Measurements from ENCODE around the gene SLC25A19.

The SLC25A19 gene

DNA sequence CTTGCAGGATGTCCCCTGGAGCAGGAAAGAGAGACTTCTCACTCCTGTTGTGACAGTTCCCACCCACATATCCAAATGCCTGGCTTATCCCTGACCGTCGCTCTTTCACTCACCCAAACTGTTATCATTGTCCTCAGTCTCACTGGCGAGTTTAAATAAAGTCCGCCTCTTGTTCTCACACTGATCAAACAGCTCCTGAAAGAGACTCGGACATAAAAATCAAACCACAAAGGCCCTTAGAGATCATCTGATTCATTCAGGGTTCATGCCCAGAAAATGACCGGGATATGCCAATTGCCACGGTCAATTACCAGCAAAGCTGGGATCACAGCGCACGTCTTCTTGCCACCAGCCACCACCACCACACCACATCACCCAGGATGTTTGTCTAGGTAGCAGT is 47.7 kb downstream of the SLC25A19 start:
- no peak for DNase-seq (ENCODE audit: low read depth)

DNA sequence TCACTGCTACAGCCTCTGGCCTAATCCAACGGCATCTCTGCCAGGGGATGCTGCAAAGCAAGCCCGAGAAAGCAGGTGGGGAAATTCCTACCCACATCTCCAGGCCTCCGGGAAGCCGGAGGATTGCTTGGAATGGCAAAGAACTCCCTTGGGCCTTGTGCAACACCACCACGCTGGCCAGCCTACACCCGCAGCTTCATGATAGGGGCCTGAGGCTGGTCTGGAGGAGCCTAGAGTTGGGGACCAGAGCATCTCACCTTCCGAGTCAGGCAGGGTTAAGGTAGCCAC is 48.1 kb downstream of the SLC25A19 start:
- DNase-seq (ENCODE audit: low read depth), result no peak

DNA sequence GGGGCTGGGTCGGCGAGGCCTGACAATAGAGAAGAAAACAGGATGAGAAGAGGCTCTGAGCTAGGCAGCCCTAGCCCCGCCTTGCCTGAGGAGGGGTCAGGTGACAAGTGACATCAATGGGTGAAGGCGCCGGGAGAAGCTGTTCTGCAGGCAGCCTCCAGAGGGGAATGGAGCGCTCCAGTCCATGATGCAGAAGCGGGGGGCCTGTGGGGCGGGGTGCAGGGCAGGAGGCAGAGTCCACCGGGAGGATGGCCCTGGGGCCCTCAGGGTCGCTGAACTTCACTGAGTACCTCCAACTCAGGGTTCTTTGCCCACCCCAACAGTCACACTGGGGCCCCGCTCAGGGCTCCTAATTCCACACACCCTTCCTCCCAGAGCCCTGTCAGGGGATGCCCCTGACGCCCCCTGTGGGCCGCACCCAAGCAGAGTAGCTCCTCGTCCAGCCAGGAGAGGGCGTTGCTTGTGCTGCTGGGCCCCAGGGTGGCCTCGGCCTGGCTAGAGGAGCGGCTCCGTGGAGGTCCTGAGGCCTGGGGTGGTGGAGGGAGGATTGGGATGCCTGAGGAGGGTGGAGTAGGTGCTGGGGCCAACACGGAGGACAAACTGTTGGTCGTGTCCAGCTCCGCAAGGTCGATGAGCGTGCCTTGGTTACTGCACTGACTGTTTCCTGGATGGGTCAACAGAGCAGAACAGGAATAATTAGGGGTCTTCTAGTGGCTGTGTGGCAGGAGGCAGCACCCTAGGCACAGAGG is 48.7 kb downstream of the SLC25A19 start:
- no peak for DNase-seq (ENCODE audit: low read depth)

DNA sequence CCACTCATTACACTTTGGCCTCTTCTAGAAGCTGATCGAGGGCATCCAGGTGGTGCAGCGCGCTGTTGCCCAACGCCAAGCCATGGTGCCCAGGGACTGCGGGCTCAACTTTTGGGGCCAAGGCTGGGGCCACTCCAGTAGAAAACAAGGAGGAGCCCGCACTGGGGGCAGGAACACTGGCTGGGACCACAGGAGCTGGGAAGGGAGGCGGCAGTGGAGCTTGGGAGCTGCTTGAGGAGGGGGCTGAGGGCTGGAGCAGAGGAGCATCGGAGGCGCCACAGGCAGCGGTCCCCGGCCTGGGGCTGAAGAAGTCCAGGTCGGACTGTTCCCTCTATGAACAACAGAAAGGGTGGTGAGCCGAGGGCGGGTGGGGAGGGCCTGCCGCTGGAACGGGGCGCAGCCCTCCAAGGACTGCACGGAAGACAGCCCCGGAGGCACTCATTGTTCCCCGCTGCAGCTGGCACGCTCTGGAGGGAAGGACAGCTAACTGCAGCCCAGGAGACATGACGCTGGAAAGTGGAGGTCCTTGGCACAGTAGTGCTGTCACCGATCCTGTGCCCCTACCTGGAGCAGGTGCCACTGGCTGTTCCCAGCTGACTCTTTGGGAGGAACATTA is 49.3 kb downstream of the SLC25A19 start:
- no peak for DNase-seq (ENCODE audit: low read depth)

DNA sequence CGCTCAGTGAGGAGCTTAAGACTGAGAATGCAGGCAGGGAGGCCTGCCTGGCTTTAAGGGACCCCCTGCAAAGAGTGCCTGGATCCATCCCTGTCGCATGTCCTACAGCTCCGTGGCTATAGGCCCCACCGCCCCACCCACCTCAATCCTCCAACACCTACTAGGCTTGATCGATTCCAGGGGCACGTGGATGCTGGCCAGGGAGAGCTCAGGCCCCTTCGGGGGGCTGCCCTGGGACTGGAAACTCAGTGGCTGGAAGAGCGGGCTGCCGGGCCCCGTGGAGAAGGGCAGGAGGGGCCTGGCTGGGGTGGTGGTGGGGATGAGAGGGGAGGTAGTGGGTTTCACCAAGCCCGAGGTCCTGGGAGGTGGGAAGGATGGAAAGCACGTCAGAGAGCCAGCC is 50.0 kb downstream of the SLC25A19 start:
- no peak for DNase-seq (ENCODE audit: low read depth)

DNA sequence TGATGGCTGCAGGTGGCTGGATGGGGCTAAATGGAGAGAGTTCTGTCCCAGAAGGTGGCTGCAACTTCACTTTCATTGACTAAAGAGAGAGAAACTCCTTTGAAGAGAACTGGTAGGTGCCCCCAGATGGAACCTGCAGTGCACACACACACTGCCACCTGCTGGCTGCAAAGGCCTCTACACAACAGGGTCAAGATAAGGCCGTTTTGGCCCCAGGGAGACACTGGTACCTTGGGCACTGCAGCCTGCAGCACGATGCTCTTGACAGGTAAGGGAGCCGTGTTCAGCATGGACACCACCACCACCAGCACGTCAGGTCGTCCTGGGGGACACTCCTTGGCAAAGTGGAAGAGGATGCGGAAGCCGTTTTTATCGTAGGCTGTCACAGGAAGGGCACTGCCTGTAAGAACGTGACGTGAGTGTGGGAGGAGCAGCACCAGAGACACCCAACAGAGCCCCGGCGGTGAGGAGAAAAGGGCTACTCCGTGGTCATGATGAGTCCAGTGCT is 50.5 kb downstream of the SLC25A19 start:
- peak; percentile 47 for DNase-seq (ENCODE audit: low read depth)

DNA sequence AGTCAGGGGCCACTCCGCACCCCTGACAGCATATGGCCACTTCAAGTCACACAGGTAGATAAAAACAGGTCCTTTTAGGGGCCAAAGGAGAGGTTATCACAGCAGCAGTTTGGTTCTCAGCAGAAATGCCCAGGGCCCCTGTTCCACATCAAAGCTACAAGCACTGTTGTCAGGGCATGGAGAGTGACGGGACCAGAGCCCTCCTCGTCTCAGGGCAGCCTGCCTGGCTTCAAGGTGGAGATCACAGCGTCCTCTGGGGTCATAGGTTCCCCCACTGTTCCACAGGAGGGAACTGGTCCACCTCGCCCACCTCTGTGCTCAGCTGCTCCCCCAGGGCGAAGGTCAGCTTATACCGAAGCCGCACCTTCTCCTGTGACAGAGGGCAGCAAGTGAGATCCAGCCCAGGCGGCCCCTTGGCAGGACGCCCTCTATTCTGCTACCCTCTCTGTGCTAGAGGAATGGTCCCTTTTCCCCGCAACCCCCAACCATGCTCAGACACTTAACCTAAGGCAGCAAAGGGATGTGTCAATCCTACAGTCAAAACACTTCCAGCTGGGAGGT is 51.1 kb downstream of the SLC25A19 start:
- DNase-seq (ENCODE audit: low read depth), result no peak

DNA sequence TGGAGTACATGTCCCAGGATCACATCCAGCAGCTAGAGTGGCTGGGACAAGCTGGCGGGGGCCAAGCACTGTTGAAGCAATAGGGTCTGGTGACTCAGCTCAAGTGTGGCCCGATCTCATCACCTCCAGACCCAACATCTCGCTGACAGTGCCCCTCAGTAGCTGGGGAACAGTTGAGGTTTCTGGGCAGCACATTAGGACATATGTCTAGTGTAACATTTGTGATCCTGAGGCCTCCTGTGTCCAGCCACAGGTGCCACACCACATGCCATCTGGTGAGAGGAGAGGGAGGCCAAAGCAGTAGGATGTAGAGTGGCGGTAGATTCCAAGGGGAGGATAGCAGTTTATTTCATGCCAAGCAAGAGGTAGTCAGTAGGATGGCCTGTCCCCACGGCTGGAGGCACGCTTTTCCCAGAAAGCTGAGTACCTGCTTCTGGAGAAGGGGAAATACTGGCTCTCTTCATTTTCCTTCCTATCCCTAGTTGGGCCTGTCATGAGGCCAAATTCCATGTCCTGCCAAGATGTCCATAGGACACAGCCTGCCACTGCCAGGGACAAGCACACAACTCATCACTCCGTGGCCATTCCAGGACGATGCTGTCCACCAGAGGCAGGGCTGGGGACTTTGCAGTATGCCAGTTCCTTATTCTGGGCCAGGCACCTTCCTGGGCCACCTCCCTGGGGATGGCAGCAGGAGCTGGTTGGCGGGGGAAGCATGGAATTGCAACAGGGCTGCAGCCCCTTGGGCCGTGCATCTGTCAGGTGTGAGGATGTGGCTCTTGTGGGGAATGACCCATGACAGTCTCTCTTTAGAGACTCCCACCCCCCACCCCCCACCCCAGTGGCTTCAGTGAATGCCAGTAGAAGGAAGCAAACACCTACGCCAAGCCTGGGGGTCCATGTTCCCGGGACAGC is 51.9 kb downstream of the SLC25A19 start:
- no peak for DNase-seq (ENCODE audit: low read depth)

DNA sequence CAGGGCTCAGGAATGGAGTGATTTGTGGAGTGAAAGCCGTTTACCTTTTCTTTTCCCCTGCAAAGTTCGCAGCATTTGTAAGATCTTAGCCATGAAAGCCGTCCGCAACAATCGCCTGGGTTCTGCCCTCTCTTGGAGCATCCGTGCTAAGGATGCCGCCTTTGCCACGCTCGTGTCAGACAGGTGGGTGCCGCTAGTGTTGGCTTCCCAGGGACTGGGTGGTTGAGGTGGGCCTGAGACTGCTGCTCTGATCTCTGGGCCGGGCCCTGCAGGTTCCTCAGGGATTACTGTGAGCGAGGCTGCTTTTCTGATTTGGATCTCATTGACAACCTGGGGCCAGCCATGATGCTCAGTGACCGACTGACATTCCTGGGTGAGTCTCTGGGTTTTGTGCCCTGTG is 56.4 kb downstream of the SLC25A19 start:
- no peak for DNase-seq (ENCODE audit: low read depth)

DNA sequence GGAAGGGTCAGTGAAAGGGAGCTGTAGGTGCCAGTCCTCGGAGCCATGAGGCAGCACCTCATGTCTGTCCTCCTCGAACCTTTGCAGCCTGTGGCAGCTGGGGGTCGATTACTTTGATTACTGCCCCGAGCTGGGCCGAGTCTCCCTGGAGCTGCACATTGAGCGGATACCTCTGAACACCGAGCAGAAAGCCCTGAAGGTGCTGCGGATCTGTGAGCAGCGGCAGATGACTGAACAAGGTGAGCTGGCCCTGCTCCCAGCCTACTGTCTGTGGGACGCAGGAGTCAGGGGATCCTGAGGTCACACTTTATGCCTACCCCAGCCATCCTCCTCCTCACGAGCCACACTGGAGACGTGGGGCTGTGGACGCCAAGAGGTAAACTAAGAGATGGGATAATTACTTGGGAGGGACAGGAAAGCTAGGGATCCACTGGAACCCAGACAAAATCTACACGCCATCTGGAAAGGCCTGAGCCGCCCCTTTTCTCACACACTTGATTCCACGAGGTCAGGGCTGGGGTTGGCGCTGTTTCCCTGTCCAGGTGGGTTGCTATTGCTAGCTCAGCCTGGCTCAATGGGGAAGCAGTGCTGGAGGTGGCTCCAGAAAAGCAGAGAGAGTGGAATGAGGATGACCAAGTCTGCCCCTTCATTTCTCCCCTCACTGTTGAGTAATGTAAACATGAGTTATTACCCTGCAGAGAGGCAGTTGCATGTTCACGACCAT is 57.3 kb downstream of the SLC25A19 start:
- no peak for DNase-seq (ENCODE audit: low read depth)

DNA sequence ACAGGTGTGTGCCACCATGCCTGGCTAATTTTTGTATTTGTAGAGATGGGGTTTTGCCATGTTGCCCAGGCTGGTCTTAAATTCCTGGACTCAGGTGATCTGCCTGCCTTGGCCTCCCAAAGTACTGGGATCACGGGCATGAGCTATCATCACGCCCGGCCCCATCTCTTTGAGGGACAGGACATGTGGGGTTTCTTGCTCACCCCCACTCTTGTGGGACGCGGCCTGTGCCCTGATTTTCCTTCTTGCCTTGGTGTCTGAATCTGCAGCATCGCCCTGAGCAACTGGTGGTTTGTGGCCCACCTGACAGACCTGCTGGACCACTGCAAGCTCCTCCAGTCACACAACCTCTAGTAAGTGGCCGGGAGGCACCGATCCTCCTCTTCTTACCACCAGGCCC is 58.2 kb downstream of the SLC25A19 start:
- no peak for DNase-seq (ENCODE audit: low read depth)

DNA sequence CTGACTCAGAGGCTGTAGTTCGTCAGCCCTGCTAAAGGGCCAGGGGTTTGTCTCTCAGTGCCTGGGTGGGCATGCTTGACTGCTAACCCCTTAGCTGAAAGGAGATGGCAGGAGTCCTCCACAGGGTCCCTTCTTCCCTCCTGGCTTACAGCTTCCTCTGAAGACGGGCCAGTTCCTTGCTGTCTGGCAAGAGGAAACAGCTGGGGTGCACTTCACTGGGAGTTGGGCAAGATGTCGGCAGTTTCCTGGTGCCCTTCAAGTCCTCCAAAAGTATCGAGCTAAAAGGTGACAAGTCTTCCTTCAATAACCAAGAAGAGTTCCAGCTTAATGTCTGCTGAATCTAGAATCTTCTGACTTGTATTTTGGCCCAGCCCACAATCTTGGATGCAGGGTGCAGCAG is 60.4 kb downstream of the SLC25A19 start:
- DNase-seq (ENCODE audit: low read depth), result no peak

DNA sequence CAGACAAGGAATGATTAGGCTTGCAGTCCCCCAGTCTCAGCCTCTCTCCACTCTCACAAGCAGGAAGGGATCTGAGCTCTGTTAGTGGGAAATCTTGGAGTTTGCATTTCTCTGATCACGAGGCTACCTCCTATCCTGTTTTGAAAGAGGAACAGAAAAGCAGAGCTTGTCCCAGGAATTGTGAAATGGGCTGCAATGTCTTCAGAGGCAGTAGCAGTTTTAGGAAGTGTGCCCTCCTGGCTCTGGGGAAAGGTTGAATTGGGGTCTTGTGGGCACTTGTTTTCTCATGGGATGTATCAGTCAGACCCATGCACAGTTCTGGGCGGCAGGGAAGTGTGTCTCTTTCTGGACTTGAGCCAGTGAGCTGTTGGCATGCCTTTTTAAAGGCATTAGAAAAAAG is 60.9 kb downstream of the SLC25A19 start:
- no peak for DNase-seq (ENCODE audit: low read depth)

DNA sequence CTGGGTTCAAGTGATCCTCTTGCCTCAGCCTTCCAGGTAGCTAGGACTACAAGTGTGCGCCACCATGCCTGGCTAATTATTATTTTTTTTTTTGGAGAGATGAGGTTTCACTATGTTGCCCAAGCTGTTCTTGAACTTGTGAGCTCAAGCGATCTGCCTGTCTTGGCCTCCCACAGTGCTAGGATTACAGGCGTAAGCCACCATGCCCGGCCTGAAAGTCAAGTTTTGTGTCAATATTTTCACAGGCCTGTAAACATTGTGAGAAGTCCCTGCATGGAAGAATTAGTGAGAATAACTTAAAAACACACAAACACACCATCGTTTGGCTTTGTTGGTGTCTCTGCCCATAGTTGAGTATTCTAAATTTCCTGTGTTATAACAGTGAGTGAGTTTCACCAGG is 61.5 kb downstream of the SLC25A19 start:
- DNase-seq (ENCODE audit: low read depth), result no peak

DNA sequence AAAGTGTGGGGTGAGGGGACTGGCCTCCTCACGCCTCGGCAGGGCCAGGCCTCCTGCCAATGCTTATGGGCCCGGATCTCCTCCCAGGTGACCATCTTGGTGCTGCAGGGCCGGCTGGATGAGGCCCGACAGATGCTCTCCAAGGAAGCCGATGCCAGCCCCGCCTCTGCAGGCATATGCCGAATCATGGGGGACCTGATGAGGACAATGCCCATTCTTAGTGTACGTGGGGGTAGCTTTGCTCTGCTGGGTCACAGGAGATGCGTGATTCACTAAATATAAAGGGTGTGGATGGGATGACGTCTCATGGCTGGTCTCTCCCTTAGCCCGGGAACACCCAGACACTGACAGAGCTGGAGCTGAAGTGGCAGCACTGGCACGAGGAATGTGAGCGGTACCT is 64.2 kb downstream of the SLC25A19 start:
- DNase-seq (ENCODE audit: low read depth), result no peak

Measured in activated T-helper 9 cell treated with anti-CD3 and anti-CD28 coated beads, Interleukin-2, amount 50 U/mL, for 16 hours (primary cell).